Thyroid gland (tissue), 4 donors: ENCODE measurements around the gene AKR1C8.

Experiments
- POLR2A ChIP-seq, 2 donors: fragments of 450-650 bp; IDR thresholded peaks; one replicate each; pipeline ENCODE4 v1.6.1; 2017; ENCODE audit warnings: antibody characterized with exemption in 2 of 2, mild to moderate bottlenecking in 2 of 2, moderate library complexity in 1 of 2
- TF ChIP-seq, protein P1 (sequence below), 6 experiments: fragments of 200-600 bp in 3 of 6; fragments of 450-650 bp in 3 of 6; sonication (generic) in 3 of 6; IDR thresholded peaks; one replicate each; pipeline ENCODE4 v1.5.1; 2016 to 2019; ENCODE audit warnings: antibody characterized with exemption in 6 of 6, mild to moderate bottlenecking in 2 of 6, inconsistent platforms in 1 of 6, moderate library complexity in 1 of 6

DNA sequence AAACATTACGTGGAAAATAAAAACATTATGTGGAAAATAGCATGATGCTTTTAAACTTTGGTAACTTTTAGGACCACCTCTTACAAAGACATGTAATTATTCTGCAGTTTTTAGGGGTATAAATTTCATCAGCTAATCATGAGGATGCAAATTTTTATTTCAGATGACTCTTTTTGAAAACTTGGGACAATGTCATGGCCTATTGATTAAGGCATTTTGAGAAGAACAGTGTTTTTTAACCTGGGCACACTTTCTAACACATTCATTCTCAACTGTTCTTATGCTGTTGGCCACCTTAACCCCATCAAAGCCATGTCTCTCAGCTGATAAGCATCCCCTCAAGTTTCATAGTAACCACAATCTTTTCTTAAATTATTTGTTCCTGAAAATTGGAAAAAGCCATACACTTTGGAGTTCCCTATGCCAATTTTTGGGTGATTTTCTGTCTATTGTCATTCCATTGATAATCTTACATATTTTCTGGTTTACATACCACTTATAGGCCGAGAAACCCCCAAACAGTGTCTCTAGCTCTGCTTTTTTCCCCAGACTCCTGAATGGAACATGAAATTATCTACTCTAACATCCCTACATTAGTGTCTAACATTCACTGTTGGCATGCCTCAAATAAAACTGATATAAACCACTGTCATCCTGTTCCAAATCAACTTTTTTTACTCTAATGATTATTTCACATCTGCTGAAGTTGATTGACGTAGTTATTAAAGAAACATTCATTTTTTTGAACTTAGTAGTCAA is 76.1 kb downstream of the AKR1C8 start:
- TF ChIP-seq, protein P1, sequence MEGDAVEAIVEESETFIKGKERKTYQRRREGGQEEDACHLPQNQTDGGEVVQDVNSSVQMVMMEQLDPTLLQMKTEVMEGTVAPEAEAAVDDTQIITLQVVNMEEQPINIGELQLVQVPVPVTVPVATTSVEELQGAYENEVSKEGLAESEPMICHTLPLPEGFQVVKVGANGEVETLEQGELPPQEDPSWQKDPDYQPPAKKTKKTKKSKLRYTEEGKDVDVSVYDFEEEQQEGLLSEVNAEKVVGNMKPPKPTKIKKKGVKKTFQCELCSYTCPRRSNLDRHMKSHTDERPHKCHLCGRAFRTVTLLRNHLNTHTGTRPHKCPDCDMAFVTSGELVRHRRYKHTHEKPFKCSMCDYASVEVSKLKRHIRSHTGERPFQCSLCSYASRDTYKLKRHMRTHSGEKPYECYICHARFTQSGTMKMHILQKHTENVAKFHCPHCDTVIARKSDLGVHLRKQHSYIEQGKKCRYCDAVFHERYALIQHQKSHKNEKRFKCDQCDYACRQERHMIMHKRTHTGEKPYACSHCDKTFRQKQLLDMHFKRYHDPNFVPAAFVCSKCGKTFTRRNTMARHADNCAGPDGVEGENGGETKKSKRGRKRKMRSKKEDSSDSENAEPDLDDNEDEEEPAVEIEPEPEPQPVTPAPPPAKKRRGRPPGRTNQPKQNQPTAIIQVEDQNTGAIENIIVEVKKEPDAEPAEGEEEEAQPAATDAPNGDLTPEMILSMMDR (IDR thresholded peaks at IDR 0.05), result no peak
- no peak for TF ChIP-seq POLR2A (IDR thresholded peaks at IDR 0.05)
